Right lobe of liver (tissue), 4 donors: ENCODE results near the gene PRKAR2B.

Experiments
- POLR2A ChIP-seq: fragments of 450-650 bp; IDR thresholded peaks from one replicate; pipeline ENCODE4 v1.6.1; 2017; ENCODE audit warnings: antibody characterized with exemption, mild to moderate bottlenecking
- TF ChIP-seq, protein P1 (sequence below), 4 donors: fragments of 200-600 bp in 3 of 4; fragments of 450-650 bp in 1 of 4; IDR thresholded peaks; one replicate each; pipeline versions ENCODE4 v1.5.1 to v1.8.0; 2016 to 2022; ENCODE audit warnings: antibody characterized with exemption in 4 of 4, mild to moderate bottlenecking in 2 of 4
- donor health status: DM: no; HTN: no; CAD: no.
- donor health status: DM: no; HTN: no; CAD: no.
- donor health status: DM: no; HTN: yes; CAD: no.

DNA sequence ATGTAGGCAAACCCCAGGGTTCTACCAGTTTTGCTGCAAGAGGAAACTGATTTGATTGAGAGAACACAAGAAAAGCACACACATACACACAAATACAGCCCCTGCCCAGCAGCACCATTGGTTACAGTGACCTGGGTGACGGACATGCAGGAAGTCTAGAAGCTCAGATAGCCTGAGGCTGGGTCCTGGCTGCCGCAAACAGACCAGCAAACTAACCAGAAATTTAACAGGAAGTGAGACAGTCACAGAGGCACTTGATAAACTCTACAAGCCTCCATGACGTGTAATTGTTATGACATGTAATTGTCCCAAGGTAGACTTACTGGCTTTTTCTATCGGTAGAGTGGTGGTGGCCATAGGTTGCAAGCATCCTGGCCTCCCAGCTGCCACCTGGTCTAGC lies 58.9 kb downstream of the PRKAR2B start:
- TF ChIP-seq, protein P1, sequence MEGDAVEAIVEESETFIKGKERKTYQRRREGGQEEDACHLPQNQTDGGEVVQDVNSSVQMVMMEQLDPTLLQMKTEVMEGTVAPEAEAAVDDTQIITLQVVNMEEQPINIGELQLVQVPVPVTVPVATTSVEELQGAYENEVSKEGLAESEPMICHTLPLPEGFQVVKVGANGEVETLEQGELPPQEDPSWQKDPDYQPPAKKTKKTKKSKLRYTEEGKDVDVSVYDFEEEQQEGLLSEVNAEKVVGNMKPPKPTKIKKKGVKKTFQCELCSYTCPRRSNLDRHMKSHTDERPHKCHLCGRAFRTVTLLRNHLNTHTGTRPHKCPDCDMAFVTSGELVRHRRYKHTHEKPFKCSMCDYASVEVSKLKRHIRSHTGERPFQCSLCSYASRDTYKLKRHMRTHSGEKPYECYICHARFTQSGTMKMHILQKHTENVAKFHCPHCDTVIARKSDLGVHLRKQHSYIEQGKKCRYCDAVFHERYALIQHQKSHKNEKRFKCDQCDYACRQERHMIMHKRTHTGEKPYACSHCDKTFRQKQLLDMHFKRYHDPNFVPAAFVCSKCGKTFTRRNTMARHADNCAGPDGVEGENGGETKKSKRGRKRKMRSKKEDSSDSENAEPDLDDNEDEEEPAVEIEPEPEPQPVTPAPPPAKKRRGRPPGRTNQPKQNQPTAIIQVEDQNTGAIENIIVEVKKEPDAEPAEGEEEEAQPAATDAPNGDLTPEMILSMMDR (IDR thresholded peaks at IDR 0.05): no peak
- TF ChIP-seq POLR2A: no peak
